ENCODE data around the gene CLCN2.

- no peak for TF ChIP-seq ELF4 (IDR thresholded peaks at IDR 0.05)
- TF ChIP-seq L3MBTL2 (conservative IDR thresholded peaks at IDR 0.05) = no peak
- no peak for TF ChIP-seq ARNT (IDR thresholded peaks at IDR 0.05)
- TF ChIP-seq BHLHE40 (IDR thresholded peaks at IDR 0.05; ENCODE audit: borderline replicate concordance) = no peak
- no peak for TF ChIP-seq NFRKB (IDR thresholded peaks at IDR 0.05)
- TF ChIP-seq PKNOX1 (IDR thresholded peaks at IDR 0.05) = no peak
- no peak for TF ChIP-seq FOXM1 (IDR thresholded peaks at IDR 0.05; ENCODE audit: borderline replicate concordance)
- no peak for TF ChIP-seq FOXK2 (IDR thresholded peaks at IDR 0.05)
- no peak for TF ChIP-seq TARDBP (IDR thresholded peaks at IDR 0.05)
- no peak for TF ChIP-seq SP1 (IDR thresholded peaks at IDR 0.05)
- no peak for TF ChIP-seq LEF1 (IDR thresholded peaks at IDR 0.05; ENCODE audit: borderline replicate concordance)
- TF ChIP-seq ZNF384 (IDR thresholded peaks at IDR 0.05) = no peak
Measured at GRCh38 chr3:184372911-184373310, 11.5 kb upstream of the CLCN2 start.

Measured in HEK293T (cell line).